GM12872 (cell line): ENCODE results near the gene TNFRSF13B.
A peak's percentile ranks its signal among the peaks of the same experiment; 100 is the strongest.

Experiments used
- CTCF ChIP-seq: IDR thresholded peaks from 3 replicates; pipeline ENCODE4 v1.5.1; 2011; ENCODE audit warnings: low read depth, mild to moderate bottlenecking, low read length, moderate library complexity; ENCODE audit not compliant: insufficient read depth

Gene TNFRSF13B

DNA sequence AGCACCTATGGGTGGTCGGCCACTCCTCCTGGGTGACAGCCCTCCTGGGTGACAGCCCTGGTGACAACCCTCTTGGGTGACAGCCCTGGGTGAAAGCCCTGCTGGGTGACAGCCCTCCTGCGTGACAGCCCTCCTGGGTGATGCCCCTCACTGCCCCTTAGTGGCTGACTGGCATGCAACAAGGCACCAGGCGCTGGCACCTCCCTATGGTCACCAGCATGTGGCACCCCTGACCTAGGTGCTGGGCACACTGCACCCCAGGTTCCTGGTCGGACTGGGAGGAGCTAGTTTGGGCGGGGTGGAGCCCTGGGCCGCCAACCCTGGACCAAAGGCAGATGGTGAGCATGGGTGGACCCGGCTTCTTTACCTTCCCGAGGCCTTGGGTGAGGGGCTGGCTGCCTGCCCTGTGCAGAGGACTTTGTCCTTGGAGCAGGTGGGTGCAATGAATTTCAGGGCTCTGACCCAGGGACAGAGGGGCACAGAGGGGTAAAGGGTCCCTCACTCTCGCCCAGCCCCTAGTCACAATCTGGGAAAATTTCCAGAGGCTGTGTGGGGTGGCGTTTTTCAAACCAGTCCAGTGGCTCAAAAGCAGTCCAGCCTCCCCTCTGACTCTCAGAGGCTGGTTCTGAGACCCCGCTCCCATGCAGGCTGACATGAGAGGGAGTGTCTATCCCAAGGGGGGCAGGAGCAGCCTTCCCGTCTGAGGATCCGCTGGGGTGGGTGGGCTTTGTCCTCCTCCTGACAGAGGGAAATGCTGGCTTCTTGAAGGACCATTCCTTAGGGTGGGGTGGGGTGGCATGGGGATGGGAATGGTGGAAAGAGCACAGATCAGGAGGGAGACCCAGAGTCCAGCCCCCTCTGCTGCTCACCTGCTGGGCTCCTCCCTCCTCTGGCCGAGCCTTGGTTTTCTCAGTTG lies 25.9 kb upstream of the TNFRSF13B start:
- TF ChIP-seq CTCF = peak; percentile 50; the same call in 2 of the 3 replicates

GRCh38 chr17:16995930-16996329 lies 24.0 kb upstream of the TNFRSF13B start:
- no peak for TF ChIP-seq CTCF

GRCh38 chr17:16994631-16995030 lies 22.7 kb upstream of the TNFRSF13B start:
- no peak for TF ChIP-seq CTCF

DNA sequence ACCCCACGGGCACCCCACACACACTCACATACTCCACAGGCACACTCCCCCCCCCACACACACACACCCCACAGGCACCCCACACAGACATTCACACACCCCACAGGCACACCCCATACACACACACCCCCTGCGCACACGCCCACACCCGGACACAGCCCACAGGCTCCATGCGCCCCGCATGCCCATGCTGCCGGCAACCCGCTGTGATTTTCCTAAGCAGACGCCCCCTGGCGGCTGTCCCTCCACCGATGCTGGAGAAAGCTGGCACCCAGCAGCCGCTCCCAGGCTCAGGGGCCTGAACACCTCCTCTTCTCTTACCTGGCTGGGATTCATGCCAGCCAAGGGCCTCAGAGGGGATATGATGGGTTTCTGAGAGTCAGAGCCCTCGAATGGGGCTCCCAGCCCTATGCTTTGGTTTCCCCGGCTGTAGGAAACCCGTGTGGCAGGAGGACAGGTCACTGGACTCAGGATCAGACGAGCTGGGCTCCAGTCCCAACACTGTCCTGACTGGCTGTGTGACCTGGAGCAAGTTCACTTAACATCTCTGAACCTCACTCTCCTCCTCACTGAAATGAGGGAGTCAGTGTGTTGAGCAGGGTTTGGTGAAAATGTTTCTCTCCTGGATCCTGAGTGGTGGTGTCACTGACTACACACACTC lies 19.6 kb upstream of the TNFRSF13B start:
- TF ChIP-seq CTCF = peak; percentile 86

DNA sequence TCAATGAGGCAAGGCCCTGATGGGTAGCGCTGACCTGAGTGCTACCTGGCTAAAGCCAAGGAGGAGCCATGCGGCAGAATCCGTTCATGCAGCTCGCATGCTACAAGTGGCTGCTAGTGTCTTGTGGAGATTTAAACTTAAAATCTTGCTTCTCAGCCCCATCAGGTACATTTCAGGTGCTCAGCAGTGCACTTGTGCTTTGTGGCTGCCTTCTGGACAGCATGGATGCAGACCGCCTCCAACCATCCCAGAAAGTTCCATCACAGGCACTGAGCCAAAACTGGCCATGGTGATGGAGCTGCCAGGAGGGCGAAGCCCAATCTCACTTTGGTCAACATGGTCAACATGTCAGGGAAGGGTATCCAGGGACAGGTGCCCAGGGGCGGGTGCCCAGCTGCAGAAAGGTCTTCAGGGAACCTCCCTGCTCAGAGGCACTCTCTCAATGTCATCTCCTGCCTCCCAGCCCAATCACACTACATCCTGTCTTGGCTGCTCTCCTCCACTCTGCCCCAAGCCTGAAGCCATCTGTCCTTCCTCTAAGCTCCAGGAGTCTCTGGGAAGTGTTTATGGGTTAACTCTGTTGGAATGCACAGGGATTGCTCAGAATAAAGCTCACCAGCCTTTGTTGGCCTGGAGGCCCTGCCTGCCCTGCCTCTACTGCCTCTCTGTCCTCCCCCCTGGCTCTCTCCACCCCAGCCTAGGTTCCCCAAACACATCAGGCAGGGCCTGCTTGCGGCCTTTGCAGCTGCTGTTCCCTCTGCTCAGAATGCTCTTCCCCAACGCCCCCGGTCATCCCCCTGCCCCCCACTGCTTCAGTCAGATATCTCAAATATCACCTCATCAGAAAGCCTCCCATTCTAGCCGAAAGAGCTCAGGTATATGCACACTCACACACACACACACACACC lies 18.3 kb upstream of the TNFRSF13B start:
- TF ChIP-seq CTCF = no peak

DNA sequence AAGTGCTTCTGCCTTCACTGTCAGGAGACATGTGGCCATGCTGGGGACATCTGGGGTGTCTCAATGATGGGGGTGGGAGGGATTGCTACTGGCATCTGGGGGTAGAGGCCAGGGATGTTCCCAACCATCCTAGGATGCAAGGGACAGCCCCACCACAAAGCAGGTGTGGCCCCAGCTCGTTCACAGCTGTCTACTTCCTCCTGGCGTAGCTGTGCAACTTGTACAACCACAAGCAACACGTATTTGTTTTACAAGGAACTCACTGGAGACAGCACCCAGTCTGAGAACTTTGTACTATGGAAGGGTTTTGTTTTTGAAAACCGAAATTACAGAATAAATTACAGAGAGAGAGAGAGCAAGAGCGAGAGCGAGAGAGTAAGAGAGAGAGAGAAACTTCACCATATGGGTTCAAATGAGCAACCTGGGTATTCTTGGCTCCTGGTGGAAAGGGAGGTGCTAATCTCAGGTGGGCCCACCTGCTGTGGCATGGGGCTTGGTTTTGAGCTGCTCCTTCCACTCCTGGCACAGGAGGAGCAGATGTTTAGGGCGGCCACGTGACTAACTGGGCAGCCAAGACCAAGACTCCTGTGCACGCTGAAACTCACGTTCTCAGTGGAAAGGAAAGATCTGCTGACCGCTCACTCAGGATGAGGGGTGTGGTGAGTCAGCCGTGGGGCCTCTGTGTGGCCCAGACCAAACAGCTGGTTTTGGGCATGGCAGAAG lies 17.5 kb upstream of the TNFRSF13B start:
- TF ChIP-seq CTCF = no peak
